Spinal cord (tissue), 10 donors: ENCODE measurements around the gene ATP1A3. TPM values are rescaled to one million over a fixed set of nuclear protein-coding genes. Genes with fewer than 3 reads are reported as not detected.
"Not testable (repeated sequence)": the region's sequence is repeated elsewhere in the genome, so short reads cannot be mapped to it uniquely, and the experiment has no call there.

ENCODE experiments used
- DNase-seq, 6 donors: peaks; one replicate each; pipeline versions ENCODE4 v3.0.0 to v3.0.0-alpha.2; 2013 to 2015; ENCODE audit warnings: low spot score in 6 of 6, low read depth in 4 of 6
- H3K27ac ChIP-seq: one replicate; pipeline ENCODE4 v1.5.1; 2013; ENCODE audit warnings: low read depth, low read length, control low read depth
- H3K27me3 ChIP-seq: one replicate; pipeline ENCODE4 v1.6.1; 2013; ENCODE audit warnings: low read length; ENCODE audit not compliant: control insufficient read depth, insufficient read depth
- H3K36me3 ChIP-seq: one replicate; pipeline ENCODE4 v1.6.1; 2013; ENCODE audit warnings: low read length; ENCODE audit not compliant: control insufficient read depth, insufficient read depth
- H3K4me1 ChIP-seq: one replicate; pipeline ENCODE4 v1.6.1; 2013; ENCODE audit warnings: low read length; ENCODE audit not compliant: control insufficient read depth, insufficient read depth
- H3K4me3 ChIP-seq: one replicate; pipeline ENCODE4 v1.5.1; 2013; ENCODE audit warnings: low read depth, low read length, control low read depth
- H3K9me3 ChIP-seq: one replicate; pipeline ENCODE4 v1.6.1; 2013; ENCODE audit warnings: low read length; ENCODE audit not compliant: control insufficient read depth, insufficient read depth
- WGBS: methylation state at CpG from one replicate; pipeline ENCODE4 v1.1.5; 2013; ENCODE audit warnings: missing lambda C conversion rate; ENCODE audit not compliant: insufficient coverage; 5-methylcytosine and 5-hydroxymethylcytosine counted together
- polyA plus RNA-seq, 2 donors: library from polyadenylated mRNA; unstranded; fragments of 120-200 nt; gene quantifications; one replicate each; pipeline ENCODE4 v1.2.1, GENCODE V29; 2013; ENCODE audit not compliant: insufficient read length in 2 of 2
- total RNA-seq, 2 donors: library from RNA; depleted of rRNA in 1 of 2; stranded (reverse); fragments of 120-200 nt in 1 of 2; fragments of >200 nt in 1 of 2; gene quantifications; one replicate each; pipeline versions ENCODE4 v1.2.3 to v1.2.4, GENCODE V29; 2013 to 2014
- donor health status: healthy.

ATP1A3 gene
- total and polyA plus RNA-seq, 4 donors = 85.0 to 704 (median 538) TPM

GRCh38 chr19:41998246-41999020 lies 4.4 kb upstream of the ATP1A3 start:
- WGBS = 2% methylated on average over 60 of the region's 64 CpGs
- Histone ChIP-seq H3K27ac (no peak overlapping the region), H3K36me3 (peaks cover 28% of the 10 kb centered on the region), H3K27me3 (peaks cover 18% of the 10 kb centered on the region), H3K9me3 (no peaks in the 10 kb centered on the region), H3K4me3 (no peak overlapping the region), H3K4me1 (peaks cover 56% of the 10 kb centered on the region)
- DNase-seq = peak in 2 of 6 donors; percentile 80 to 85

- peak in 1 of 6 donors; percentile 69 for DNase-seq
- WGBS = 5% methylated on average over 12 of the region's 14 CpGs
- H3K27ac ChIP-seq = no peak overlapping the region
- peaks cover 59% of the 10 kb centered on the region for H3K4me1 ChIP-seq
- no peaks in the 10 kb centered on the region for H3K9me3 ChIP-seq
- H3K36me3 ChIP-seq = peaks cover 22% of the 10 kb centered on the region
- no peak overlapping the region for H3K4me3 ChIP-seq
- H3K27me3 ChIP-seq = peaks cover 18% of the 10 kb centered on the region
These were observed 3.8 kb upstream of the ATP1A3 start for GRCh38 chr19:41997851-41998229.

GRCh38 chr19:41997121-41997850 lies 3.3 kb upstream of the ATP1A3 start:
- WGBS = 1% methylated on average over 29 of the region's 35 CpGs
- Histone ChIP-seq H3K36me3 (peaks cover 17% of the 10 kb centered on the region), H3K27me3 (peaks cover 18% of the 10 kb centered on the region), H3K9me3 (no peaks in the 10 kb centered on the region), H3K27ac (peak overlapping the region; percentile 40), H3K4me1 (peaks cover 60% of the 10 kb centered on the region), H3K4me3 (no peak overlapping the region)
- peak in 2 of 6 donors; percentile 65 to 92 for DNase-seq

- Histone ChIP-seq H3K27me3 (peaks cover 18% of the 10 kb centered on the region), H3K36me3 (peaks cover 18% of the 10 kb centered on the region), H3K27ac (peak overlapping the region; percentile 73), H3K4me3 (no peak overlapping the region), H3K9me3 (no peaks in the 10 kb centered on the region), H3K4me1 (peaks cover 70% of the 10 kb centered on the region)
- DNase-seq = peak in 5 of 6 donors; percentile 73 to 99 (median 88)
- 36% methylated on average over 6 of the region's 12 CpGs for WGBS
These were observed 2.1 kb upstream of the ATP1A3 start for GRCh38 chr19:41995959-41996797.

- DNase-seq = peak in 2 of 6 donors; percentile 8 to 50
- H3K4me3 ChIP-seq = no peak overlapping the region
- peak overlapping the region; percentile 52 for H3K27ac ChIP-seq
- no peaks in the 10 kb centered on the region for H3K9me3 ChIP-seq
- 57% methylated on average over 17 of the region's 19 CpGs for WGBS
- peaks cover 25% of the 10 kb centered on the region for H3K36me3 ChIP-seq
- H3K4me1 ChIP-seq = peaks cover 69% of the 10 kb centered on the region
- H3K27me3 ChIP-seq = peaks cover 18% of the 10 kb centered on the region
These were observed 1.2 kb upstream of the ATP1A3 start for GRCh38 chr19:41994994-41995958.

- peaks cover 13% of the 10 kb centered on the region for H3K27me3 ChIP-seq
- H3K27ac ChIP-seq = no peak overlapping the region
- peak in 1 of 6 donors; percentile 86 for DNase-seq
- H3K4me3 ChIP-seq = no peak overlapping the region
- peaks cover 66% of the 10 kb centered on the region for H3K4me1 ChIP-seq
- H3K9me3 ChIP-seq = no peaks in the 10 kb centered on the region
- WGBS = 13% methylated on average over 11 of the region's 13 CpGs
- peaks cover 23% of the 10 kb centered on the region for H3K36me3 ChIP-seq
These were observed 516 bp upstream of the ATP1A3 start for GRCh38 chr19:41994521-41994971.

- not testable (repeated sequence) for H3K27me3 ChIP-seq, DNase-seq, H3K9me3 ChIP-seq, H3K4me3 ChIP-seq, H3K27ac ChIP-seq
- peaks cover 48% of the 10 kb centered on the region for H3K4me1 ChIP-seq
- H3K36me3 ChIP-seq = peaks cover 44% of the 10 kb centered on the region
- 70% methylated on average over 10 of the region's 11 CpGs for WGBS
These were observed 2.0 kb downstream of the ATP1A3 start for GRCh38 chr19:41991925-41992569.

GRCh38 chr19:41991025-41991424 lies 3.0 kb downstream of the ATP1A3 start:
- H3K36me3 ChIP-seq = peaks cover 54% of the 10 kb centered on the region
- no peak overlapping the region for H3K27ac ChIP-seq
- peaks cover 38% of the 10 kb centered on the region for H3K4me1 ChIP-seq
- DNase-seq = no peak
- 48% methylated on average over 13 of the region's 15 CpGs for WGBS
- no peaks in the 10 kb centered on the region for H3K27me3 ChIP-seq
- H3K4me3 ChIP-seq = no peak overlapping the region
- H3K9me3 ChIP-seq = no peaks in the 10 kb centered on the region
